Transverse colon (tissue), 3 donors: ENCODE measurements around the gene FXYD3.

Experiments
- CTCF ChIP-seq, 5 experiments: fragments of 200-600 bp in 3 of 5; fragments of 450-650 bp in 2 of 5; sonication (generic) in 3 of 5; IDR thresholded peaks; 1 replicate in 2 of 5; 2 replicates in 3 of 5; pipeline ENCODE4 v1.5.1; 2016 to 2017; ENCODE audit warnings: antibody characterized with exemption in 5 of 5, inconsistent platforms in 3 of 5, mild to moderate bottlenecking in 2 of 5, moderate library complexity in 1 of 5
- EP300 ChIP-seq: sonication (generic); formaldehyde crosslinking; IDR thresholded peaks from one replicate; pipeline ENCODE4 v1.6.1; 2017; ENCODE audit warnings: antibody characterized with exemption, low read depth

GRCh38 chr19:35108730-35109129 lies 6.9 kb upstream of the FXYD3 start:
- no peak for TF ChIP-seq CTCF (IDR thresholded peaks at IDR 0.05)
- TF ChIP-seq EP300: no peak
